HG03460 (cell line): ENCODE data around the gene DLX6.

Source experiments
- ATAC-seq: cut with Tn5 transposase; IDR thresholded peaks from one replicate; pipeline ENCODE4 v1.9.1; 2021; ENCODE audit not compliant: unreplicated experiment

Gene DLX6

DNA sequence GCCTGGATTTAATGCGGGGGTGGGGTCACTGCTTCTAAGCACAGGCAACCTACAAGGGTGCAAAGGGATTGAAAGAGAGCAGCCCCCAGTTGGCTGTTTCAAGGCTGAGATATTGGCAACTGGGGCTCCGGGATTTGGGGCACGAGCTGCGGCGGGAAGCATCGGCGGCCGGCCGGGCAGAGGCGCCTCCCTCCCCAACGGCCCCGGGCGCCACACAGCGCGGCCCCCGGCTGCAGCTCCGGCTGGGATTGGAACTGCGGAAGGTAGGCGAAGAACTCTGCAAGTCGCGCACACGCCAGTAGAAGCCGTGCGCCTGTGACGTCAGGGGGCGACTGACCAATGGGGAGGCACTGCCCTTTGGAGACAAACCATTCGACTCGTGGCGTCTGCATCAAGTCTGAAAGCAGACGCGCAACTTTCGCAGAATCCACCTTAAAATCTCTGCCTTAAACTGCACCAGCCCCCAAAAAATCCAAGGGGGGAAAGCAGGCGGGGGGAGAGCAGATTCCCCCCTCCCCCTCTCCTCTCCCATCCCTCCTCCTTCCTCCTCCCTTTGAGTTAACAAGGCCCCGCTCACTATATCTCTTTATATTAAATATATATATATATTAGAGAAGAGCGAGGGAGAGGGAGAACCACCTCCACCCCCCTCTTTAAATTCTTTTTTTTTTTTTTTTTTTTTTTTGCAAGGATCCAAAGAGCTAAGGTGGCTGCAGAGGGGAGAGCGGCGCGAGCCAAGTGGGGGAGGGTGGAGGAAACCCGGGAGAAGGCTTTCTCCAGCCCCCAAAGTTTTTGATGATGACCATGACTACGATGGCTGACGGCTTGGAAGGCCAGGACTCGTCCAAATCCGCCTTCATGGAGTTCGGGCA, at the start of gene DLX6:
DLX6 (plus strand) TSS at position 371 of the 872 bp plus-strand sequence; CDS start at position 796, 425 bp downstream.
- ATAC-seq, result no peak

DNA sequence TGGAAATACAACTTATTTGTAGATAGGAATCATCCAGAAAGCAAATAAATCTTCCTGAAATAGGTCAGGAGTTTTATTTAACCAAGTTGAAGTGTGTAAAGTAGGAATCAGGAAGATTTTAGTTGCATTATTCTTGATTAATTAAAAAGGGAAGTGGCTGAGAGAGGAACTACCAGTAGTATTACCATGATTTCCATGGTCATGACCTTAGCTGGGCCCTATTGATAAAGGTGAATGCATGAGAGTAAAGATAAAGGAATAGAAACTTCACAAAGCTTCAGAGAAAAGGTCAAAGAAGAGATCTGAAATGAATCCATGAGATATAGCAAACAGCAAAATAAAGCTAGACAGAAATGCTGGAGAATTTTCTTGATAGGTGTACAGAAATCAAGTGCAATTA, 46.2 kb upstream of the DLX6 start:
- no peak for ATAC-seq

DNA sequence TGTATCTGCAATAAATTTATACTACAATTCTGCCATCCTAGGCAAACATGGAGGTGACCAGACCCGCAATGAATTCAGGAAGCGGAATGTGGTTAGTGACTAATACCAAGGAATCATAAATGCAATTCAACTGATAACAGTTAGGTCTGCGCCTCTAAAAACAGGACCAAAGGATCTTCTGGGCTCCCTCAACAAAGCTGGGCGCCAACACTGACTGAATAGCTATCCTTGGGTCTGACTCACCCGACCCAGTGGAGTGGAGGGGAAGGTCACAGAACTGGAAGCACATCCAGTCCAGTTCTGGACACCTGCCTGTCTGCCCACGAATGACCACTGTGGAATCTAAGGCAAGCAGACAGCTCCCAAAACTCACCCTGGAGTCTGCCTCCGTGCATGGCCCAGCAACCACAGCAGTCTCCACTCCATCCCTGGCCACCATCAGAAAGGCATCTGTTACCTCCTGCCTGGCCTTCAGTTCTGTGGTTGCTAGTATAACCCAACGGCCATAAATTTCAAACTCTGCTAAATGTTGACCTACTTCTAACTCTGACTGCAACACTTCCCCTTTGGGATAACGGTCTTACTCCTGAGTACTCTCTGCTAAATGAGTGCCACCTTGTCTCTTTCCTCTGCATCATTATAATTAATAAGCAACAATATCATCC, 43.0 kb upstream of the DLX6 start:
- ATAC-seq, result no peak

DNA sequence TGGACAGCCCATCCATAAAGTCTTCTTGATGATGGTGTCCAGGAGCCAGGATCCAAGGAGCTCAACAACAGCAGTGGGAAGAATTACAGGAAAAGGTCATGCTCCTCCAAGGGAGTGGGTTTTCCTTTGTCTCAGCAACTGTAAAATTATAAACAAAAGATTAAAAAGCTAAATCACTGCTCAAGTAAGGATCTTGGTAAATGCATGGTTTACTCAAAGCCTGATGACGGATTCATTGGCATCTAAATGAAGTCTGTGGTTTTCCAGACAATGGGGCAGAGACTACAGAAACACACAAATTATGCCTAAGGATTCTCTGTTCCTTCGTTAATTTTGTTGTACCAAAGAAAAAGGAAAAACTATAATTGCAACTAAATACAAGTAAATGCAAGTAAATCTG, 36.4 kb upstream of the DLX6 start:
- no peak for ATAC-seq

DNA sequence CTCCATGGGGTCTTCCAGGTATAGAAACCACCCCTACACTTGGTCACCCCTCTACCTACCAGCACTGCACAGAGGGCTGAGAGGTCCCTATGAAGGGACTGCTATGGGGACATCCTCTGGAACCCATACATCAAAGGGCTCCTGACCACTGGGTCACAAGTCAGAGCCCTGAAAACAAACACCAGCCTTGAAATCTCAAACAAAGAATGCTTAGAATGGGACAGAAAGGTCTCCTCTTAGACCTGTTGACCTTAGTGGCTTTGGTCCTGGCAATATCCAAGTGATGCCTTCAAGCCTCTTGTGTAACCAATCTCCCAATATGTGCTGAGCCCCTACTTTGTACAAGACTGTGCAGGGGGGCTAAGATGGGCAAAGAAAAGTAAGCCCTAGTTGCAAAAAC, 34.6 kb upstream of the DLX6 start:
- ATAC-seq, result no peak

DNA sequence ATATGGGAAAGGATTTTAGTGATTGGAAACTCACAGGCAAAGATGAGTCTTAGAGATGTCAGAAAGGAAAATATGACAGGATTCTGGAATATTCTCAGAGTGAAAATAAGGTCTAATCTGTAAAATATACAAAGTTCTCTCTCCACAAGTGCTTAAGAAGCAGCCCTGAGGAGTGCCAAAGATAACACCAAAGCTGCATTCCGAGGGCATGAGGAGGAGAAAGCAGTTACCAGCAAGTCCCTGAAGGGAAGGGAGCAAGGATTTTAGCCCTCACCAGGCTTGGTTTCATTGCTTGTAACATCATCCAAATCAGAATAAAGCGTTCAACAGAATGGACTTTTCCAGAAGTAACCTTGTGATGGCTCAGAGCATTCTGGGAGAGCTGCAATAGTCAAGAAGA, 31.4 kb upstream of the DLX6 start:
- no peak for ATAC-seq

DNA sequence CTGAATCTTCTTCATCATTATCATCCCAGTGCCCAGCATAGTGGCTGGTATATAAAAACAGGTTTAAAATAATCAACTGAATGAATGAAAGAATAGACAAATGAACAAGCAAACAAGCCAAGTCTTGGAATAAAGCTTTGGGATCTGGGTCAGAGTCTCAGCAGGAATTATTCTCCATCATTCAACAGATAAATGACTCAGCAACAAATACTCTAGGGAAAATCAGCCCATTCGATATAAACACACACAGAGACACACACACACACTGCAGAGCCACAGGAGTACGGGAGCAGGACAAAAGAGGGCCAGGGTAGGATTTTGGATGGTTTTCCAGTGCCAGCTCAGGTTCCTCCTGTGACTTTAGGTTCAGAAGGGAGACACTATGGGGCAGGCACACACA, 29.2 kb upstream of the DLX6 start:
- no peak for ATAC-seq

DNA sequence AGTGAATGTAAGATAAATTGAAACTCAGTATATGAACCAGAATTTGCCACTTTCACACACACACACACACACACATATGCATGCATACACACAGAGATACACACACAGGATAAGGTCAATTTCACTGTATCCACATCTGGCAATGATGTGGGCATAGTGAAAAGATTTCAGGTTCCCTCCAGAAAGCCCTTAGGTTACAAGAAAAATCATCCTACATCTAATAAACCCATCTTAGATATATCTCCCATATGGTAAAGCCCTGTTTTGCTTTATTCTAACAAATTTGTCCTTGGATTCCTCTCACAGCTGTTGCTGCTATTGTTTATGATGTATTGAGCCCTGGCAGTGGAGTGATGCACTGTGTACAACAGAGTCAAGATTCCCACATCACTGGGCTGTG, 27.9 kb upstream of the DLX6 start:
- no peak for ATAC-seq

DNA sequence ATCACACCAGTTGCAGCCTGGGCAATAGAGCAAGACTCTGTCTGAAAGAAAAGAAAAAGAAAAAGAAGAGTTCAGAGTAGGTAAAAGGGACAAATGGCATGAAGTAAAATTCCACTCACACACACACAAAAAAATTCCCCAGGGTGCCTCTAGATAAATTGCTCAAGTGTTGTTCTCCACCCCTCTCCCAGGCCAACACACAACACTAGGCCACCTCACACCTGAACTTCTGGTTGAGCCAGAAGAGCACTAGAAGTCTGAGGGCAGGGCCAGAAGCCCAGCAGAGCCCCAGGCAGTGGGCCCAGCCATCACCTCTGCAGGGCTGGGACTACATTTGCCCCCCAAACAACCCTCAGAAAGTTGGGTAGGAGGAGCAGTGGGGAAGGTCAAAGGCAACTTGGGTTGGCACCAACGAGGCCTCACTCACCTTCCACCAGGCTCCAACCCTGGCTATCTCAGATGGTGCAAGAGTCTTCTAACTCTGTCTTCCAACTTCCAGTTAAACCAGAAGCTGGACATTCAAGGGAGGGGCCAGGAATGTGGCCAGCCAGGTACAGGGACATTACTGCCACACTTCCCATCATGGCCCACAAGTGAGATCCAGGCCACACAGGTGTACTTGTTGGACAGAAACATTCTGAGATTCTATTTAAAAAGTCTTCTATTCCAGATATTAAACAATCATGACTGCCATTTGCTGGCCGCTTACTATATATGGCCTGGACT, 25.6 kb upstream of the DLX6 start:
- no peak for ATAC-seq

DNA sequence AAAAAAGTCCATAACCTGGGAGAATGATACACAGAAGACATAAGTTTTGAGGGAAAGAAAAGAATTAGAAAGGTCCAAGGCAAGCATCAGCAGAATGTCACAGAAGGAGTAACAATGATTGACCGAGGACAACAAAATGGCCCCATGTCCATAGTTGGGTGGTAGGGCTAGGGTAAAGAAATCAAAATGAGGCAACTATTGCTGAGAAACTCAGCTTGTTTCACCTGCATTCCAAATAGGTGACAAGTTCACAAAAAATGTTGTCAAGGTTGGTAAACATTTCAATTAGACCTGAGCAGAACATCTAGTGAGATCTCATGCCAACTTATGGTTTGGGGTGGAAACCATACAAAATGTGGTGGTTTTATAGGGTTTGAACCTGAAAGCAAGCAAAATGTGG, 22.8 kb upstream of the DLX6 start:
- ATAC-seq, result no peak

DNA sequence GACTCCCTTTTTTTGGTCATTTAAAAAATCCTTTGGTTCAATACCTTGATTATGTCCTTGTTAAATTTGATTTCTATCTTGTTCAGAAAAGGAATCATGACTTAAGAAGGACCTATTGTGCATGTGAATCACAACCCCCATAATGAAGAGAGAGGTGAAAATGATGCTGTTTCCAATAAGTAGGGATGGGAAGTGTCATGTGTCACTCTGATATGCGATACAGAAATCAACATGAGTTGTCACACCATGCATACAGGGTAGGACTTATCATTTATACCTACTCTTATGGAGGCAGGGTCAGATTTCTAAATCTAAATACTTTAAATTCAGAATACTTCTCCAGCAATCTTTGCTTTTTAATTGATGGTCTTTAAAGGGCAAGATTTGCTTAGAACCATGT, 19.4 kb upstream of the DLX6 start:
- ATAC-seq, result no peak

DNA sequence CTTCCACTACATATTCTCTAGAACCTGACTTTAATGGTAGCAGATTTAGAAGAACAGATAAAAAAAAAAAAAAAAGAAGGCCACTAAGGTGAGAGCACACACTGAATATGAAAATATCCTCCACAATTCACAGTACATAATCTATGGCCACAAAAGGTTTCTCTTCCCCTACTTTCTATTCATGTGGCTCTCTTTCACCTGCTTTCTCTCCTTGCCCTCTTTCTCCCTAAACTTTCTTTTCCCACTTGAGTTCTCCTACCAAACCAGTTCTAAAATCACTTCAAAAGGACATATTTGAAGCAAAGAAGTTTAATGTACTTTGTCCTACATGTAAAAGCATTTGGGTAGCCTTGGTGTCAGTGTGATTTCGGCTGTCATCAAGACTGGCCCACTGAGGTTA, 18.5 kb upstream of the DLX6 start:
- ATAC-seq, result no peak

DNA sequence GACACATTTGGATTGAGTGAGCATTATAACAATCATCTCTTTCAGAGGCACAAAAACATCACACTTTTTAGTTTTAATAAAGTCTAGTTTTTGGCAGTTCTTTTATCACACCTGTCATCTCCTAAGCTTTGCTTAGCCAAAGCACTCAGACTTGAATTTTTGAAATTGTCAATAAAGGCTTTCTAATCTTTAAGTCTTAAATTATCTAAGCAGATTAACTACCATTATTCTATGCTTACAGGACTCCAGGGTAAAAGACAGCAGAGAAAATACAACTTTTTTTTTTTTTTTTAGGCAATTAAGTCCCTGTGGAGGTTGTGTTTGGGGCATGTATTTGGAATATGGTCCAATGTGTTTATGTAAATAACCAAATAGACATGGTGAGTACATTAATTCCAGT, 17.6 kb upstream of the DLX6 start:
- no peak for ATAC-seq

DNA sequence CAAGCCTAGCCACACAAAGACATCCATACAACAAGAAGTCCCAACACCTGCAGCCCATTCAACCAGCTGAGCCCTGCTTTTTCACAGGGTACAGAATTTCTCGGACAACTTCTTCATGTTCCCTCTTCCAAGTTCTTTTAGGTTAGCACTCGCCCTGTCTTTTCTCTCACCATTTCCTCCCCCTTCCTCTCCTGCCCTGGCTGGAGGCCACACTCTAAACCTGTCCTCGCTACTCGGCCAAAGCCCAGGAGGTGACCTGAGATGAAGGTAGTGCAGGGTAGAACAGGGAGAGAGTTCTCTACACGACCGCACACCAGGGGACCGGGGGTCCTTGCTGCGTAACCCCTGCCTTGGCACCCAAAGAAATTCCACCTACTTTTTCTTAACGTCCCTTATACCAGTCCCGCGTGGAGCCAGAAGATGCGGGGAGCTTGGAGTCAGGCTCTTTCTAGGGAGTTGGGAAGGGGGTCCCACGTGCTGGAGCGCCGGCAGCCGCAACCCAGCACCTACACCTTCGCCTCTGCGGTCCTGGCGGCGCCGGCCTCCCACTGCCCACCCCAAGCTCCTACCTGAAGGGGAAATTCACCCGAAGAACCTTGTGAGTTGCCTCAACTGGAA, 16.0 kb upstream of the DLX6 start:
- no peak for ATAC-seq

DNA sequence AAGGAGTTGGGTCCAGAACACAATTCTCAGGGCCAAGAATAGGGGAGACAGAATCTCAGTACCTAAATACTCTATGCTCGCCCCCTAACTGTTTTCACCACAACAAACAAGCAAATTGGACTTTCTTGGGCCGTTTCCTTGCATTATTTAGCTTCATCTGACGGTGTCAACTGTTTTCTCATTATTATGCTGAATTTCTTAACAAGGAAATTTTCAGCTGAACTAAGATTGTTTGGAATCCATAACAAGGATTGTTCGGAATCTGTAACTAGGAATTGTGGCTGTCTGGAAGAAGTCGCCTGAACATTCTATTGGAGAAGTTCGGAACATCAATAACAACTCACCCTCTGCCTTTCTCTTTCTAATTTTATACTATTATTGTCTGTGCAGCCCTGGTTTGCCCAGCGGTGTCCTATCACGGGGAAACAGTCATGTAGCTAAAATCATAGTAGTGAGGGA, 15.5 kb upstream of the DLX6 start:
- no peak for ATAC-seq

DNA sequence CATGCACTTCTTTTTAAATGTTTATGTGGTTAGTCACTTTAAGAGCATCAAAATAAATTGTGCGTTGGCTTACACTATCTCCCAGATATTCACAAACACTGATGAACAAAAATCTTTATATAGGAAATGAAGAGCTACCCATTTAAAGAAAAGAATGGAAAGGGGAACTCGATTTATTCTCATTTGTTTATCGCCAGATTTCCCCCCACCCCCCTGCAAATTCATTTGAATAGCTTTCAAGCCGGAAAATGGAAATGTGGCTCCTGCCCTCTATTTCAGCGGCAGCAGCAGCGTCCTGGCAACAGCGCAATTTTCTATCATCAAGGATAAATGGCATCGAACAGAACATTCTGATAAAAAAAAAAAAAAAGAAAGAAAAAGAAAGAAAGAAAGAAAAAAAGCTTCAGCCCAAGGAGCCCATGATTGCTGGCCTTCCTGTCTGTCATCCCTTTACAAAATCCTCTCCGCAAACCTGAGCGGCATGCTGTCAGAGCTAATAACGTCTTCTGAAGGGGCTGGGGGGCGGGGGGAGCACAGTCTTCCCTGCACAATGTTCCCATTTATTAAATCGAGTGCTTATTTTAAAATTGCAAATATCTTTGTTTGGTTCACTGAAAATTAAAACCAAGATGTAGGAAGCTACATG, 13.7 kb upstream of the DLX6 start:
- no peak for ATAC-seq

DNA sequence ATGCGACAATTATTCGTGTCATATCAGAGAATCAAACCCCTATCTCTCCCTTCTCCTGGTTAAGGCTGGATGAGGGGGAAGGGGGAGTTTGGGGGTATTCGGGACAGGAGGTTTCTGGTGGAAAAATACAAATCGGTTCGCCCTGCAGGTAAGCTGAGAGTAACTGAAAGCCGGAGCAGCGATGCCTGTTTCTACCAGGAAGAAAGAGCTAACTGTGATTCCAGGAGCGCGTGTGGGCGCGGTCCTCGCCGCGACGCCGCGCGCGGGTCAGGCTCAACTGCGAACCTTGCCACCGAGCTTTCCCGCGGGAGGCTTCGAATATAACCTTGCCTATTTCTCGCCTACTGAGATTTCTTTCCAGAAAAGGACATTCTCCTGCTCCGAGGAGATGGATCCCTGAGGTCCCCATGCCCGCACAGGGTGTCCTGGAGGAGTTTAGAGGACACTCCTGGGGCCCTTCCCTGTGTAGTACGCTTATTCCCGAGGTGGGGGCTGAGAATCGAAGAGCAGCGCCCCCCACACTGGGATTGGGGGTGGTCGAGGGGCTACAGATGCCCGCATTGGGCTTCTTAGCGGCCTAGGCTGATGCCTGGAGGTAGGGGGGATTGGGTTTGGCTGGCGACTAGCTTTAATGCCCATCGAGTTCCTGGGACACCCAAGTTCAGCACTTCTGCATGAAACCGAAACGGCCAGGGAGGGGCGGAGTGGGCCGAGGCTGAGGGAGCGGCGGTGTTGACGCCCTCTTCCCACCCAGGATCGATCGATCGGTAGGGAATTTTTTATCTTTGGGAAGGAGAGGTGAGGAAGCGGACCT, 13.0 kb upstream of the DLX6 start:
- ATAC-seq, result no peak

DNA sequence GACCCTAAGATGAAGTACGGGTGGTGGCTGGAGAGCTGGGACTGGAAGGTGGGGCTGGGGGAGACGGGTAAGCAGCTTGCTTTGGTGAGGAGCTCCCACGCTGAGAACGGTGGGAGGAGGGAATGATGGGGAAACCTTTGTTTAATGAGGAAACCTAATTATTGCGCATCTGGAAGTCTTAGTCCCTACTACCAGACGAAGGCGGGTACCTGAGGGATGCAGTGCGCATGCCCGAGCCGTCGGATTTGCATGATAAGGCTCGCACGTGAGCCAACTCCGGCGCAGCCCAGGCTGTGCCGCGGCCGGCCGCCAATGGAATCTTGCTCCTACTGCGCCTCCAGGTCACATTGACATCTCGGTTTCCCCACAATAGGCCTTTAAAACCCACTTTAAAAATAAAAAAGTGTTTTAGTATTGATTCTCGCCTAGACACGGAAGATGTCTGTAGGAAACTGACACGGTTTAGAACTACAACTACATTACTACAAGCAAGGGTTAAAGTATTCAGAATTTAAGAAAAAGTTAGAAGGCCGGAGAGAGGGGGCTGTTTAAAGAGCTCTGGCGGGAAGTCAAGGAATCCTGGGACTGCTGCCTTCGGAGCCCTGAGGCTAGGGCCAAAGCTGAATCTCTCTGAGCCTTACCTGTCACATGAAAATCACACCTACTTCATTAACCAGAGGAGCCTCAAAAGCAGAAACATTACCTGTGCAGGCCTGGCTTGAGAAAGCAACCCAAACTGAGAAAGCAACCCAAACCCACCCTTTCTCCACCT, 12.1 kb upstream of the DLX6 start:
- ATAC-seq, result no peak

DNA sequence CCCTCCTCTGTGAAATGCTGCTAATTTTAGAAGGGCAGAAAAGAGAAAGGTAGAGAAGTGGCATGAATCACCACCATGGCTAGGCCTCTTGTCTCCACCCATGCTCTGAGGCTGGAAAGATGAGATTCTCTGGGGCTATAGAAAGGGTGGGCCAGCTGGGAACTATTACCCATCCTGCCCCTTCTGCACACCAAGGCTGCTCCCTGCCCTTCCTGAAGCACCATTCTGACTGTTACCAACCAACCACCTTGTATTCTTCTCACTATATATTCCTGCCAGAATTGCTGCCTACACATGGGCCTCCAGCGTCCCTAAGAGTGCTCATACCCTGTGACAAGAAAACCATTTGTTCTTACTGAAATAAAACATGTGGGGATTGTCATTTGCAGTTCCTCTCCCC, 11.4 kb upstream of the DLX6 start:
- ATAC-seq, result no peak
